ENCODE results near the gene CFAP61.

Gene CFAP61

DNA sequence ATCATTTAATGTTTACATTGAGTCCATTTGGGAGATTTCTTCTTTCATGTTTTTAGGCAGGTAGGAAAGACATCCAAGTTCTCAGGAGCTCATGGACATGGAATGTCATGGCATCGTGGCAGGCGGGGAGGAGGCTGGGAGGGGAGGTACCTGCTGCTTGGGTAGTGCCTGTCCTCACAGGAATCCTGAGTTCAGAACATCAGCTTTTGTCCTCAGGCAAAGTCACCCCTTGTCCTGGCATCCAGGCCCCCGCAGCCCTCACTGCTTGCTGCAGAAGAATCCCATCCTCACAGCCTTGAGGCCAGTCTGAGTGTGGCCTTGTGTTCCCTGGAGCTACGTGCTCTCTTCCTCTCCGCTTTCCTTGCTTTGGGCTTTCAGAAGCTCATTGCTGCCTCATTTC is 157.4 kb downstream of the CFAP61 start:
- Histone ChIP-seq H2AFZ (ENCODE audit: low read depth) (peak overlapping the region; percentile 33; the same call in 1 of the 2 replicates), H3K9ac (peak overlapping the region; percentile 55; the same call in 1 of the 2 replicates), H3K4me2 (peak overlapping the region; percentile 72), H3K4me1 (ENCODE audit: low read depth, poor library complexity, severe bottlenecking) (peaks cover 77% of the 10 kb centered on the region), H3K27ac (peak overlapping the region; percentile 87), H3K4me3 (IDR thresholded peaks at IDR 0.05; ENCODE audit: insufficient read depth, low read depth, low read length) (no peak overlapping the region), H4K20me1 (ENCODE audit: insufficient read depth) (no peaks in the 10 kb centered on the region), H3K27me3 (ENCODE audit: insufficient read depth, low read depth) (no peaks in the 10 kb centered on the region), H3K36me3 (ENCODE audit: insufficient read depth) (no peaks in the 10 kb centered on the region), H3K79me2 (ENCODE audit: insufficient read depth, low read depth) (no peaks in the 10 kb centered on the region)
- TF ChIP-seq, protein P1, sequence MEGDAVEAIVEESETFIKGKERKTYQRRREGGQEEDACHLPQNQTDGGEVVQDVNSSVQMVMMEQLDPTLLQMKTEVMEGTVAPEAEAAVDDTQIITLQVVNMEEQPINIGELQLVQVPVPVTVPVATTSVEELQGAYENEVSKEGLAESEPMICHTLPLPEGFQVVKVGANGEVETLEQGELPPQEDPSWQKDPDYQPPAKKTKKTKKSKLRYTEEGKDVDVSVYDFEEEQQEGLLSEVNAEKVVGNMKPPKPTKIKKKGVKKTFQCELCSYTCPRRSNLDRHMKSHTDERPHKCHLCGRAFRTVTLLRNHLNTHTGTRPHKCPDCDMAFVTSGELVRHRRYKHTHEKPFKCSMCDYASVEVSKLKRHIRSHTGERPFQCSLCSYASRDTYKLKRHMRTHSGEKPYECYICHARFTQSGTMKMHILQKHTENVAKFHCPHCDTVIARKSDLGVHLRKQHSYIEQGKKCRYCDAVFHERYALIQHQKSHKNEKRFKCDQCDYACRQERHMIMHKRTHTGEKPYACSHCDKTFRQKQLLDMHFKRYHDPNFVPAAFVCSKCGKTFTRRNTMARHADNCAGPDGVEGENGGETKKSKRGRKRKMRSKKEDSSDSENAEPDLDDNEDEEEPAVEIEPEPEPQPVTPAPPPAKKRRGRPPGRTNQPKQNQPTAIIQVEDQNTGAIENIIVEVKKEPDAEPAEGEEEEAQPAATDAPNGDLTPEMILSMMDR (conservative IDR thresholded peaks at IDR 0.05; ENCODE audit: low read depth, low read length), result no peak

DNA sequence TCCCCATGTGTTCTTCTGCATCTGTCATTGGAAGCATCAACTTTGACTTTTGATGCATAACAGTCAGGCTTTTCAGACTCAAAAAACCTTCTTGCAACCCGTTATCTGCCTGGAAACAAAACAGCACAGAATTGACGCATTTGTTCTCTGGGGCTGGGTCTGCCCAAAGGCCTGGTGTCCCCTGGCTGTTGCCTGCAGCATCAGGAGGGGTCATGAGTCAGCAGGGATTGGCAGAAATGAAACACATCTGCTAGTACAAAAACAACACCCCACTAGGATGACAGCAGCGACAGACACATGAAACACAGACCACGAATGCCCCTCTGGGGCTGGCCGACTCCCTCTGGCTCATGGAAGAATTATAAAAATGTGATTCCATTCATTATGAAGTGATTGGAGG is 158.0 kb downstream of the CFAP61 start:
- Histone ChIP-seq H3K36me3 (ENCODE audit: insufficient read depth) (no peaks in the 10 kb centered on the region), H3K27me3 (ENCODE audit: insufficient read depth, low read depth) (no peaks in the 10 kb centered on the region), H4K20me1 (ENCODE audit: insufficient read depth) (no peaks in the 10 kb centered on the region), H3K27ac (peak overlapping the region; percentile 87), H3K4me2 (peak overlapping the region; percentile 72), H3K4me3 (IDR thresholded peaks at IDR 0.05; ENCODE audit: insufficient read depth, low read depth, low read length) (no peak overlapping the region), H3K4me1 (ENCODE audit: low read depth, poor library complexity, severe bottlenecking) (peaks cover 71% of the 10 kb centered on the region), H2AFZ (ENCODE audit: low read depth) (peak overlapping the region; percentile 33; the same call in 1 of the 2 replicates), H3K79me2 (ENCODE audit: insufficient read depth, low read depth) (no peaks in the 10 kb centered on the region), H3K9ac (peak overlapping the region; percentile 55; the same call in 1 of the 2 replicates)
- TF ChIP-seq, protein P1 (conservative IDR thresholded peaks at IDR 0.05; ENCODE audit: low read depth, low read length), result no peak

DNA sequence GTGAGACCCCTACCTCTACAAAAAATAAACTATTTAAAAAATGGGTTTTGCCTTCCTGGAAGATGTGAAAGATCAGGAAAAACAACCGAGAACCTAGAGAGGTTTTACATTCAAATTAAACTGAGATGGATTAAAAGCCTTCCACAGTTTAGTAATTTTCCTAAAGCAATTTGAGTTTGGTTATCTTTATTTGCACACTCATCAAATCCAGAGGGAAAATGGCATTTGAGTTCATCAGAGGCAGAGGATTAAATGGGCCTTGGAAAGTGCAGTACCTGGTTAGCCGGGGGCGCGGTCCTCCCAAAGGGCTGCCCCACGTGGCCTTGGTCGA is 158.6 kb downstream of the CFAP61 start:
- H4K20me1 ChIP-seq (ENCODE audit: insufficient read depth), result no peaks in the 10 kb centered on the region
- H3K4me2 ChIP-seq, result peak overlapping the region; percentile 72; the same call in 1 of the 2 replicates
- peak overlapping the region; percentile 55; the same call in 1 of the 2 replicates for H3K9ac ChIP-seq
- H2AFZ ChIP-seq (ENCODE audit: low read depth), result peak overlapping the region; percentile 33; the same call in 1 of the 2 replicates
- TF ChIP-seq, protein P1 (conservative IDR thresholded peaks at IDR 0.05; ENCODE audit: low read depth, low read length), result no peak
- H3K4me1 ChIP-seq (ENCODE audit: low read depth, poor library complexity, severe bottlenecking), result peaks cover 65% of the 10 kb centered on the region
- H3K4me3 ChIP-seq (IDR thresholded peaks at IDR 0.05; ENCODE audit: insufficient read depth, low read depth, low read length), result no peak overlapping the region
- H3K36me3 ChIP-seq (ENCODE audit: insufficient read depth), result no peaks in the 10 kb centered on the region
- H3K79me2 ChIP-seq (ENCODE audit: insufficient read depth, low read depth), result no peaks in the 10 kb centered on the region
- H3K27me3 ChIP-seq (ENCODE audit: insufficient read depth, low read depth), result no peaks in the 10 kb centered on the region
- peak overlapping the region; percentile 87 for H3K27ac ChIP-seq

DNA sequence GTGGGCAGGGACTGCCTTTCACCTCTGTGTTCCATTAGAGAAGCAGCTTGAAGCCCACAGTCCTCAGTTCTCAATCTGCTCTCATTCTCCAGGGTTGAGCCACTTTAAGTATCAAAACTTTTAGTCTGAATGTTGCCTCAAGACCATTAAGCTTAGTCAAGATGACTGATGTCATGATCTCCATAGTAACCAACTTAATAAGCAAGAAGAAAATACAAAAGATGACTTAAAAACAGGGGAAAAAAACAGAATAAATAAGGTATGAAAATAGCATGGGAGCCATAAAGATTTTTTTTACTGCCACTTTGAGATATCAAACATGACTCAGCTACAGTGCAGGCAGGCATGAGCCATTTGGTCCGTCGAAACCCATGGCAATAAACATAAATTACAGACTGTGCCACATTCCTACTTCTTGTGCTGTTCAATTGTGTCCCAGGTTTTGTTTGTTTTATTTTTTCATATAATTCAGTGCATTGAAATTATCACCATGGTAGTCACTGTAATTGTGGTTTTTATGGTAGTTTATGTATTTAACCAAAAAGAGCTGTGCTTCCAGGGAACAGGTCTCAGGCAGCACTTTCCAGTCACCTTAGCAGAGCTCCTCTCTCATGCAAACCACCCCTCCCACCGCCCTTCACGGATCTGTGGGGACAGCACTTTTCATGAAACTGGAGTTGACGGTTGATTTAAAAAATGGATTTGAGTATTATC is 159.1 kb downstream of the CFAP61 start:
- Histone ChIP-seq H3K27ac (peak overlapping the region; percentile 87), H3K36me3 (ENCODE audit: insufficient read depth) (no peaks in the 10 kb centered on the region), H4K20me1 (ENCODE audit: insufficient read depth) (no peaks in the 10 kb centered on the region), H2AFZ (ENCODE audit: low read depth) (peak overlapping the region; percentile 33; the same call in 1 of the 2 replicates), H3K4me1 (ENCODE audit: low read depth, poor library complexity, severe bottlenecking) (peaks cover 60% of the 10 kb centered on the region), H3K9ac (peak overlapping the region; percentile 55; the same call in 1 of the 2 replicates), H3K4me3 (IDR thresholded peaks at IDR 0.05; ENCODE audit: insufficient read depth, low read depth, low read length) (no peak overlapping the region), H3K27me3 (ENCODE audit: insufficient read depth, low read depth) (no peaks in the 10 kb centered on the region), H3K4me2 (peak overlapping the region; percentile 72; the same call in 1 of the 2 replicates), H3K79me2 (ENCODE audit: insufficient read depth, low read depth) (no peaks in the 10 kb centered on the region)
- TF ChIP-seq, protein P1 (conservative IDR thresholded peaks at IDR 0.05; ENCODE audit: low read depth, low read length), result no peak

Data from KMS-11 (cell line).